GM23338 (cell line): ENCODE measurements around the gene SIDT2. TPM values are rescaled to one million over a fixed set of nuclear protein-coding genes. Genes with fewer than 3 reads are reported as not detected.

Experiments
- ATAC-seq: fragments of 200-7000 bp; cut with Tn5 transposase; 3 replicates; pipeline ENCODE4 v1.9.1; 2020
- DNase-seq: peaks from one replicate; pipeline ENCODE4 v3.0.0-alpha.2; 2015; ENCODE audit warnings: low spot score
- H2AFZ ChIP-seq: fragments of 200-600 bp; sonication (generic); 2 replicates; pipeline ENCODE4 v1.8.0; 2016; ENCODE audit warnings: antibody characterized with exemption, mild to moderate bottlenecking, moderate library complexity
- H3F3A ChIP-seq: fragments of 200-600 bp; sonication (generic); replicated peaks from 2 replicates; pipeline ENCODE4 v1.8.0; 2017; ENCODE audit warnings: antibody characterized with exemption, mixed run types, low read depth
- H3K27ac ChIP-seq: fragments of 200-600 bp; sonication (generic); 2 replicates; pipeline ENCODE4 v1.6.1; 2016; ENCODE audit warnings: low read depth
- H3K27me3 ChIP-seq: fragments of 200-600 bp; sonication (generic); 2 replicates; pipeline ENCODE4 v1.8.0; 2016; ENCODE audit warnings: mild to moderate bottlenecking, mixed run types, moderate library complexity; ENCODE audit not compliant: insufficient read depth
- H3K36me3 ChIP-seq: fragments of 200-600 bp; sonication (generic); 2 replicates; pipeline ENCODE4 v1.8.0; 2016; ENCODE audit warnings: mild to moderate bottlenecking; ENCODE audit not compliant: insufficient read depth
- H3K4me1 ChIP-seq: fragments of 200-600 bp; sonication (generic); 2 replicates; pipeline ENCODE4 v1.8.0; 2016; ENCODE audit warnings: mild to moderate bottlenecking, moderate library complexity; ENCODE audit not compliant: insufficient read depth
- H3K4me2 ChIP-seq: fragments of 200-600 bp; sonication (generic); 2 replicates; pipeline ENCODE4 v1.7.1; 2017; ENCODE audit warnings: mixed run types
- H3K4me3 ChIP-seq: fragments of 200-600 bp; sonication (generic); 2 replicates; pipeline ENCODE4 v1.6.1; 2016; ENCODE audit warnings: mixed run types
- H3K79me2 ChIP-seq: fragments of 200-600 bp; sonication (generic); replicated peaks from 2 replicates; pipeline ENCODE4 v1.8.0; 2017; ENCODE audit warnings: mild to moderate bottlenecking; ENCODE audit not compliant: insufficient read depth
- H3K9me2 ChIP-seq: fragments of 200-600 bp; sonication (generic); 2 replicates; pipeline ENCODE4 v1.8.0; 2017; ENCODE audit not compliant: insufficient read depth
- H4K20me1 ChIP-seq: fragments of 200-600 bp; sonication (generic); replicated peaks from 2 replicates; pipeline ENCODE4 v1.8.0; 2017; ENCODE audit warnings: mild to moderate bottlenecking; ENCODE audit not compliant: insufficient read depth
- H3K27ac Mint-ChIP-seq: 2 replicates; pipeline ENCODE4 v1.8.0; 2020; ENCODE audit warnings: inconsistent platforms, mild to moderate bottlenecking, moderate library complexity, mixed read lengths
- H3K27me3 Mint-ChIP-seq: 3 replicates; pipeline ENCODE4 v1.8.0; 2022; ENCODE audit warnings: low read depth, mild to moderate bottlenecking, moderate library complexity, mixed read lengths, inconsistent platforms; ENCODE audit not compliant: insufficient read depth, poor library complexity
- H3K36me3 Mint-ChIP-seq: 3 replicates; pipeline ENCODE4 v1.8.0; 2021; ENCODE audit warnings: low read depth, mild to moderate bottlenecking, inconsistent platforms, moderate library complexity, mixed read lengths
- H3K4me1 Mint-ChIP-seq: 3 replicates; pipeline ENCODE4 v1.8.0; 2020; ENCODE audit warnings: mild to moderate bottlenecking, inconsistent platforms, mixed read lengths
- H3K4me3 Mint-ChIP-seq: 3 replicates; pipeline ENCODE4 v1.8.0; 2021; ENCODE audit warnings: moderate library complexity, mild to moderate bottlenecking, inconsistent platforms, mixed read lengths
- H3K9me3 Mint-ChIP-seq: 3 replicates; pipeline ENCODE4 v1.8.0; 2020; ENCODE audit warnings: moderate library complexity, mild to moderate bottlenecking, inconsistent platforms, mixed read lengths
- CTCF ChIP-seq, 2 experiments: fragments of 200-600 bp in 1 of 2; sonication (generic) in 1 of 2; conservative IDR thresholded peaks; 2 replicates each; pipeline versions ENCODE4 v1.5.1 to v1.6.1; 2016 to 2017; ENCODE audit warnings: antibody characterized with exemption in 2 of 2, low read depth in 2 of 2, mild to moderate bottlenecking in 2 of 2, moderate library complexity in 1 of 2
- EZH2 ChIP-seq: fragments of 200-600 bp; sonication (generic); IDR thresholded peaks from one replicate; pipeline ENCODE4 v1.8.0; 2017; ENCODE audit warnings: antibody characterized with exemption, mild to moderate bottlenecking, low read depth; ENCODE audit not compliant: unreplicated experiment
- NANOG ChIP-seq: IDR thresholded peaks from 2 replicates; pipeline ENCODE4 v1.6.1; 2016; ENCODE audit warnings: antibody characterized with exemption, borderline replicate concordance
- REST ChIP-seq: IDR thresholded peaks from one replicate; pipeline ENCODE4 v1.6.1; 2018; ENCODE audit warnings: antibody characterized with exemption; ENCODE audit not compliant: unreplicated experiment
- ZNF331 ChIP-seq: fragments of 250-450 bp; sonication (Bioruptor Pico); IDR thresholded peaks from 2 replicates; pipeline ENCODE4 v1.5.0; 2020; ENCODE audit warnings: low read depth, mild to moderate bottlenecking, moderate library complexity
- polyA plus RNA-seq: library from polyadenylated mRNA; unstranded; fragments of >200 nt; fragmentation: Nextera tagmentation; extraction: Ambion mirVana; gene quantifications from 2 replicates; pipeline ENCODE4 v1.2.1, GENCODE V29; 2016
- total RNA-seq: library from RNA; depleted of rRNA; stranded (reverse); fragments of >200 nt; shearing (Covaris generic); gene quantifications from 2 replicates; pipeline ENCODE4 v1.2.3, GENCODE V29; 2014

SIDT2 gene
- total and polyA plus RNA-seq, 2 experiments from 2014 or later = 7.5 to 12.1 TPM

GRCh38 chr11:117201658-117202305 is 23.2 kb downstream of the SIDT2 start:
- no peak overlapping the region; the same call in 2 of the 3 replicates for H3K4me3 Mint-ChIP-seq
- peak overlapping the region; percentile 68; the same call in 1 of the 2 replicates for H3K4me3 ChIP-seq

More at GRCh38 chr11:117201658-117202305, 23.2 kb downstream of the SIDT2 start:
- Histone ChIP-seq H3K36me3 (no peaks in the 10 kb centered on the region), H3K4me1 (peaks cover 31% of the 10 kb centered on the region), H3K27ac (no peak overlapping the region), H3K9me2 (no peaks in the 10 kb centered on the region), H3K79me2 (peaks cover 23% of the 10 kb centered on the region), H4K20me1 (no peaks in the 10 kb centered on the region), H3K27me3 (no peaks in the 10 kb centered on the region), H2AFZ (no peak overlapping the region), H3K4me2 (peak overlapping the region; percentile 85), H3F3A (peaks cover 16% of the 10 kb centered on the region)
- Mint-ChIP-seq H3K36me3 (peaks cover 35% of the 10 kb centered on the region), H3K4me1 (peaks cover 41% of the 10 kb centered on the region), H3K9me3 (no peaks in the 10 kb centered on the region; the same call in 2 of the 3 replicates), H3K27me3 (peaks cover 26% of the 10 kb centered on the region), H3K27ac (no peak overlapping the region)
- no peak for DNase-seq
- TF ChIP-seq ZNF331 (CRISPR knock-in tag) = no peak
- no peak for TF ChIP-seq CTCF (conservative IDR thresholded peaks at IDR 0.05; ENCODE audit: low read depth in 2 of 2)
- no peak for TF ChIP-seq REST
- TF ChIP-seq EZH2 = no peak
- no peak for TF ChIP-seq NANOG
- ATAC-seq = no peak
